ENCODE results near the gene GNAT3.

DNA sequence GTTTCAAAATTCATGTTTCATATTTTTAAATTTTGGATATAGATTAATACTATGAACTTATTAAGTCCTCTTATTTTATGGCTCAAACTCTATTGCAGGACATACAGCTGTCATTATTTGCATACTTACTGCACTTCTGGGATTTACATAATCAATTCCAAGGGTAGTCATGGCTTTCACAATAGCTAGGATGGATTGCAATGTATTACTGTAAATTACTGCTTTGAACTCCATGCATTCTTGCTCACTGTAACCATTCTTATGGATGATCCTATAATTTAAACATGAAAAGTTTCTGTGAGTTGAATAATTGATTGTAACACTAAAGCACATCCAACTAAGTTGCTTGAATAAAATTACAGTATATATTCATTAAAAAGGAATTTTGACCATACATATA, 23.5 kb downstream of the GNAT3 start:
- TF ChIP-seq CTCF (IDR thresholded peaks at IDR 0.05) (no peak), POLR2A (IDR thresholded peaks at IDR 0.05) (no peak)
